ENCODE results near the gene TRIM8.

TRIM8 gene

GRCh38 chr10:102616066-102616770 lies 28.1 kb upstream of the TRIM8 start:
- DNase-seq (ENCODE audit: low read depth, low spot score): no peak

- DNase-seq (ENCODE audit: low read depth, low spot score): no peak
Observed at GRCh38 chr10:102617041-102617440, 27.2 kb upstream of the TRIM8 start.

- DNase-seq (ENCODE audit: low read depth, low spot score): no peak
Observed at GRCh38 chr10:102617816-102618215, 26.5 kb upstream of the TRIM8 start.

DNA sequence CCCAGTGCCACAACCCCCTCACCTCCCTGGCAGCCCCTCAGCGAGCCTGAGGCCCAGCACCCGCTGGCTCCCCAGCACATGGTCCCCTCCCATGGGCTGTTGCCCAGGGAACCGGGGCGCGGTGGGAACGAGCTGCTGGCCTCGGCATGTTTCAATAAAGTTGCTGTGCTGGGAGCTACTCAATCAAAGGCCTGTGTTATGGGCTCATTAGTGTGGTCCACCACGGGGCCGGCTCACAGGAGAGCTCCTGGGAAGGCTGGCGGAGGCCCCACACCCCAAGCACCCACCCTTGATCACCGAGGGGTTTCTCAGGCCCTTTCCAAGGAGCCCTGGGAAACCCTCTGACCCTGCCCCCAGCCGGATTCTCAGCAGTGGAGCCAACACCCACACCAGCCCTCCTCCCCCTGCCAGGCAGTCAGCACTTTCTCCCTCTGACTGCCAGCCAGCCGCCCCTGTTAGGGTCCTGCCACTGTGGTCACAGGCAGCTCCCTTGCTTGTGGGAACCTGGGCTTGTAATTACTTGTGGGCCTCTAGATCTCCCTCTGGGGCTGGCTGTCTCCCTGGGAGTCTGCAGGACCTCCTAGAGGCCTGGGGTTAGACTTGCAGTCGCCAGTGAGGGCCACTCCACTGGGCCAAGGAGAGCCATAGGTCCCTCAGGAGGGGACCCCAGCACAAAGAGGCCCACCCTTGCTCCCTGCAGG lies 24.8 kb upstream of the TRIM8 start:
- no peak for DNase-seq (ENCODE audit: low read depth, low spot score)

- no peak for DNase-seq (ENCODE audit: low read depth, low spot score)
Observed at GRCh38 chr10:102620138-102620590, 24.1 kb upstream of the TRIM8 start.

- DNase-seq (ENCODE audit: low read depth, low spot score): no peak
Observed at GRCh38 chr10:102620591-102621442, 23.5 kb upstream of the TRIM8 start.

GRCh38 chr10:102621443-102622325 lies 22.6 kb upstream of the TRIM8 start:
- no peak for DNase-seq (ENCODE audit: low read depth, low spot score)

- DNase-seq (ENCODE audit: low read depth, low spot score): no peak
Observed at GRCh38 chr10:102624094-102624493, 20.2 kb upstream of the TRIM8 start.

GRCh38 chr10:102624751-102625645 lies 19.3 kb upstream of the TRIM8 start:
- DNase-seq (ENCODE audit: low read depth, low spot score): no peak

- DNase-seq (ENCODE audit: low read depth, low spot score): no peak
Observed at GRCh38 chr10:102626026-102626685, 18.1 kb upstream of the TRIM8 start.

DNA sequence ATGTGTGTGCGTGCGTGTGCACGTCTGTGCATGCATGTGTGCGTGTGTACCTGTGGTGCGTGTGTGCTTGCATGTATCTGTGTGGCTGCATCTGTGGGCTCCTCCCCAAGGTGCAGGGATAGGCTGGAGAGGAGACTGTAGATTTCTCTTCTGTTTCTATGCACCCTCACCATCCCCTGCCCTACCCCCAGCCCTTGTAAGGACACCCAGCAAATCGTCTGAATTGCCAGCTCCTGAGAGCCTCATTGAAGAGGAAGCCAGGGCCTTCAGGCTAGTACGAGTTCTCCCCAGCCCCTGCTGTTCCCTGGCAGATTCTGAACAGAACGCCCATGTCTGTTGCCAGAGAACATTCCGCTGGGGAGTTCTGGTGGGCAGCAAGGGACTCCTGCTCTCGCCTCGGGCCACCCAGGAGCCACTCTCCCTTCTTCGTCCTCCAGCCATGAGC lies 17.0 kb upstream of the TRIM8 start:
- DNase-seq (ENCODE audit: low read depth, low spot score): no peak

- no peak for DNase-seq (ENCODE audit: low read depth, low spot score)
Observed at GRCh38 chr10:102627736-102628293, 16.5 kb upstream of the TRIM8 start.

- no peak for DNase-seq (ENCODE audit: low read depth, low spot score)
Observed at GRCh38 chr10:102628451-102628911, 15.8 kb upstream of the TRIM8 start.

- no peak for DNase-seq (ENCODE audit: low read depth, low spot score)
Observed at GRCh38 chr10:102629661-102630614, 14.3 kb upstream of the TRIM8 start.

- no peak for DNase-seq (ENCODE audit: low read depth, low spot score)
Observed at GRCh38 chr10:102630663-102631062, 13.6 kb upstream of the TRIM8 start.

- no peak for DNase-seq (ENCODE audit: low read depth, low spot score)
Observed at GRCh38 chr10:102631525-102632393, 12.5 kb upstream of the TRIM8 start.

Measured in activated naive CD8-positive, alpha-beta T cell treated with anti-CD3 and anti-CD28 coated beads, Interleukin-2, amount 50 U/mL, for 16 hours (primary cell).